Esophagus (tissue), 2 donors: ENCODE measurements around the gene NDFIP1. TPM values are rescaled to one million over a fixed set of nuclear protein-coding genes. Genes with fewer than 3 reads are reported as not detected.

Experiments used
- H3K27ac ChIP-seq, 2 donors: one replicate each; pipeline ENCODE4 v1.5.1; 2013; ENCODE audit warnings: low read depth in 2 of 2, mild to moderate bottlenecking in 2 of 2, inconsistent platforms in 1 of 2, low read length in 1 of 2, moderate library complexity in 1 of 2
- H3K27me3 ChIP-seq, 2 donors: one replicate each; pipeline ENCODE4 v1.6.1; 2013; ENCODE audit warnings: low read length in 2 of 2, control low read depth in 1 of 2, mild to moderate bottlenecking in 1 of 2; ENCODE audit not compliant: insufficient read depth in 2 of 2, control insufficient read depth in 1 of 2
- H3K36me3 ChIP-seq, 2 donors: one replicate each; pipeline ENCODE4 v1.6.1; 2013; ENCODE audit warnings: low read length in 1 of 2; ENCODE audit not compliant: control insufficient read depth in 2 of 2, insufficient read depth in 2 of 2
- H3K4me1 ChIP-seq, 2 donors: one replicate each; pipeline ENCODE4 v1.6.1; 2013; ENCODE audit warnings: low read length in 1 of 2; ENCODE audit not compliant: control insufficient read depth in 2 of 2, insufficient read depth in 2 of 2
- H3K4me3 ChIP-seq, 2 donors: one replicate each; pipeline ENCODE4 v1.5.1; 2013; ENCODE audit warnings: low read length in 2 of 2, mild to moderate bottlenecking in 2 of 2, low read depth in 1 of 2, moderate library complexity in 1 of 2
- H3K9me3 ChIP-seq, 2 donors: one replicate each; pipeline ENCODE4 v1.6.1; 2013; ENCODE audit warnings: mild to moderate bottlenecking in 2 of 2, low read depth in 1 of 2, low read length in 1 of 2, moderate library complexity in 1 of 2; ENCODE audit not compliant: control insufficient read depth in 2 of 2, insufficient read depth in 1 of 2
- WGBS, 2 donors: extraction: QIAGEN DNeasy Blood & Tissue Kit; methylation state at CpG; one replicate each; pipeline ENCODE4 v1.1.7; 2013; 5-methylcytosine and 5-hydroxymethylcytosine counted together
- polyA plus RNA-seq, 2 donors: library from polyadenylated mRNA; stranded (reverse); fragments of 200-250 nt; gene quantifications; one replicate each; pipeline ENCODE4 v1.2.3, GENCODE V29; 2013
- donor health status: healthy with polysubstance abuse.
- donor health status: Bipolar disorder and iron deficiency.

The NDFIP1 gene
- polyA plus RNA-seq, 2 donors = 14.1 to 24.4 TPM

DNA sequence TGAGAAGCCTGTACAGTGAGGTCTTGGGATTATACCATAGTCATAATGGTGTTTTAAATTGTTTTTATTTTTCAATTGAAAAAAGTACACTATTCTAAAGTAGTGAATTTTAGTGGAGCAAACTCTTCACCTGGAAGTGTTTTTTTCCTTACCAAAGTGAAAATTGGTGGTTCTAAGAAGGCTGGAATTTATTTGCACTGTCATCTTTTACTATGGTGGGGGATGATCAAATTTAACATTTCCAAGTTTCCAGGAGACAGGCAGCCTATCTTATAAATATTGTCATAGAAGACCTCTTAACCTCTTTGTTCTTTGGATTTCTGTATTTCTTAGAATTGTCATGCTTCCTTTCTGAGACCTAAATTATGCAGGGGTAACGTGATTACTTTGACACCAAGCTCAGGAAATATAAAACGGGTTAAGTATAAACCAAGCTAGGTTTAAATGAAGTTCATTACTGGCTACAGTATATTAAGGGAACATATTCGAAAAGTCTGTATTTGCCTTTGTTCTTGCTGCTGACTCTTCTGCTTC is 20.2 kb downstream of the NDFIP1 start:
- H3K36me3 ChIP-seq = peaks cover 0 to 5% of the 10 kb centered on the region in 2 donors
- 46 to 69% methylated on average over 3 of the region's 3 CpGs for WGBS, 2 donors
- no peak overlapping the region for H3K4me3 ChIP-seq
- H3K27me3 ChIP-seq = no peaks in the 10 kb centered on the region
- no peak overlapping the region for H3K27ac ChIP-seq
- H3K9me3 ChIP-seq = no peaks in the 10 kb centered on the region
- H3K4me1 ChIP-seq = no peaks in the 10 kb centered on the region

GRCh38 chr5:142129446-142130066 is 21.0 kb downstream of the NDFIP1 start:
- Histone ChIP-seq H3K27me3 (no peaks in the 10 kb centered on the region), H3K4me1 (no peaks in the 10 kb centered on the region), H3K4me3 (no peak overlapping the region), H3K9me3 (no peaks in the 10 kb centered on the region), H3K36me3 (peaks cover 0 to 5% of the 10 kb centered on the region in 2 donors), H3K27ac (no peak overlapping the region)
- WGBS, 2 donors = 86 to 87% methylated on average over 11 of the region's 11 CpGs

GRCh38 chr5:142131394-142131793 is 22.8 kb downstream of the NDFIP1 start:
- H3K4me3 ChIP-seq = no peak overlapping the region
- no peaks in the 10 kb centered on the region for H3K9me3 ChIP-seq
- H3K4me1 ChIP-seq = no peaks in the 10 kb centered on the region
- H3K27ac ChIP-seq = no peak overlapping the region
- H3K27me3 ChIP-seq = no peaks in the 10 kb centered on the region
- peaks cover 0 to 5% of the 10 kb centered on the region in 2 donors for H3K36me3 ChIP-seq
- WGBS, 2 donors = 94% methylated on average over 3 of the region's 3 CpGs

DNA sequence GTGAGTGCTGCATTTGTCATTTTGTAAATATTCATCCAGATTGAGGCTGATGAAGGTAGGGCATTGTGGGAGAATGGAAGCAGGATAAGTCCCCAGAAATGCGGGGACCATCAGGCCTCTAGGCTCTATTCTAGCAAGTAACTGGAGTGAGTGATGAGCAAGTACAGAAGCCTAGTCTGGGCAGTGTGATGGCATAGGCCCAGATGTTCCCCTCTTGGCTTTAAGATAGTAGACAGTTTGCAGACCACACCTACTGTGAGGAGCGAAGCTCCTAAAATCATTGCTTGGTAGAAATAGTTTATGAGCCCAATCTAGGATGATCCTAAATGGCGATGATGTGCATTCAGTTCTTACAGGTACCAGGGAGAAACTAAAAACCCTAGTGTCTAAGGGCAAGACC is 24.3 kb downstream of the NDFIP1 start:
- Histone ChIP-seq H3K27ac (no peak overlapping the region), H3K4me1 (no peaks in the 10 kb centered on the region), H3K9me3 (no peaks in the 10 kb centered on the region), H3K4me3 (no peak overlapping the region), H3K27me3 (no peaks in the 10 kb centered on the region), H3K36me3 (peaks cover 0 to 5% of the 10 kb centered on the region in 2 donors)
- 96 to 98% methylated on average over 3 of the region's 3 CpGs for WGBS, 2 donors

GRCh38 chr5:142133330-142134206 is 25.0 kb downstream of the NDFIP1 start:
- Histone ChIP-seq H3K27ac (no peak overlapping the region), H3K4me1 (no peaks in the 10 kb centered on the region), H3K9me3 (no peaks in the 10 kb centered on the region), H3K36me3 (peaks cover 0 to 5% of the 10 kb centered on the region in 2 donors), H3K4me3 (no peak overlapping the region), H3K27me3 (no peaks in the 10 kb centered on the region)
- WGBS, 2 donors = 64 to 88% methylated on average over 3 of the region's 3 CpGs

- no peaks in the 10 kb centered on the region for H3K27me3 ChIP-seq
- H3K9me3 ChIP-seq = no peaks in the 10 kb centered on the region
- peaks cover 0 to 5% of the 10 kb centered on the region in 2 donors for H3K36me3 ChIP-seq
- no peak overlapping the region for H3K4me3 ChIP-seq
- H3K27ac ChIP-seq = no peak overlapping the region
- WGBS, 2 donors = 71 to 75% methylated on average over 7 of the region's 7 CpGs
- H3K4me1 ChIP-seq = no peaks in the 10 kb centered on the region
Measured at GRCh38 chr5:142134331-142135010, 25.9 kb downstream of the NDFIP1 start.

DNA sequence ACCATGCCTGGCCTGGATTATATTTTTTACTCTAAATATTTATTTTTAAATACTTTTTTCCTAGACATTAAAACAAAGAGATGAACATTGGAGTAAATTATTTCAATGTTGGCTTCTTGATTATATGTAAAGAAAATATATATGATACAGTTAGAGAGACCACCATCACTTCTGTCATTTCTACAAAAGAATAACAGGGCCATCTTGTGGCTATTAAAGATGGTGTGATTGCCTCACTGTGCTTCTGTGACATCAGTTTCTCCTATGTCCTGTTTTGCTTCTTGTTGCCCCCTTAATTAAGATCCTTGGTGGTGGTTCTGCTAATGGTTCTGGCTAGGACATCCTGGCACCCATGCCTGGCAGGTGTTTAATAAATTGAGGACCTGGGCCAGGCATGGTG is 32.9 kb downstream of the NDFIP1 start:
- Histone ChIP-seq H3K27me3 (no peaks in the 10 kb centered on the region), H3K36me3 (peaks cover 5 to 6% of the 10 kb centered on the region in 2 donors), H3K4me1 (no peaks in the 10 kb centered on the region), H3K9me3 (no peaks in the 10 kb centered on the region), H3K4me3 (no peak overlapping the region), H3K27ac (no peak overlapping the region)

DNA sequence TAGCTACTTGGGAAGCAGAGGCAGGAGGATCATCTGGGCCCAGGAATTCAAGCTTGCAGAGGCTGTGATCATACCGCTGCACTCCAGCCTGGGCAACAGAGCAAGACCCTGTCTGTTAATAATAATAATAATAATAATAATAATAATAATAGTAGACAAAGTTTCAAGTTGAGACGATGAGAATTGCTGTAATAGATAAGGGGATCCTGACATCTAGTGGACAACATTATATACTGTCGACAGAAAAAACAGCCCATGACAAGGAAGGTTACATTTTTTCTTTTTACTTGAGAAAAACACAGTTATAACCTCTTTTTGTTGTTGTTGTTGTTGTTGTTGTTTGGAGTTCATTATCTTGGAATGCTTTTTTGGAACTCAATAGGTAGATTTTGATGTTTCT is 35.3 kb downstream of the NDFIP1 start:
- Histone ChIP-seq H3K27ac (no peak overlapping the region), H3K9me3 (no peaks in the 10 kb centered on the region), H3K4me3 (no peak overlapping the region), H3K4me1 (no peaks in the 10 kb centered on the region), H3K27me3 (no peaks in the 10 kb centered on the region), H3K36me3 (peaks cover 5 to 6% of the 10 kb centered on the region in 2 donors)
- WGBS, 2 donors = 32 to 44% methylated on average over 3 of the region's 3 CpGs

- Histone ChIP-seq H3K27me3 (no peaks in the 10 kb centered on the region), H3K27ac (no peak overlapping the region), H3K36me3 (peaks cover 5 to 6% of the 10 kb centered on the region in 2 donors), H3K4me1 (no peaks in the 10 kb centered on the region), H3K9me3 (no peaks in the 10 kb centered on the region), H3K4me3 (no peak overlapping the region)
- WGBS, 2 donors = 79 to 83% methylated on average over 4 of the region's 4 CpGs
Measured at GRCh38 chr5:142145106-142145900, 36.7 kb downstream of the NDFIP1 start.
